ENCODE data around the gene GPC5.

- TF ChIP-seq MXI1 (IDR thresholded peaks at IDR 0.05; ENCODE audit: borderline replicate concordance, low read depth, low read length) (no peak), CTCF (CRISPR knock-in tag; IDR thresholded peaks at IDR 0.05) (no peak), TCF12 (IDR thresholded peaks at IDR 0.05) (no peak), TCF12 (CRISPR knock-in tag; IDR thresholded peaks at IDR 0.05) (no peak), EZH2 (conservative IDR thresholded peaks at IDR 0.05; ENCODE audit: low read depth, low read length) (no peak), ZBTB8A (CRISPR knock-in tag; IDR thresholded peaks at IDR 0.05; ENCODE audit: borderline replicate concordance, low read depth) (no peak)
Observed at GRCh38 chr13:91369441-91369831, 29.0 kb upstream of the GPC5 start.

Measured in HepG2 (cell line).